ENCODE results near the gene CT45A3.
"Not testable (repeated sequence)": the region's sequence is repeated elsewhere in the genome, so short reads cannot be mapped to it uniquely, and the experiment has no call there.

Gene CT45A3

GRCh38 chrX:135768091-135768490 is at the start of gene CT45A3:
Gene CT45A3 (minus strand): TSS chrX:135768191. CDS start chrX:135764444, 3,747 bp downstream.
- not testable (repeated sequence) for DNase-seq

GRCh38 chrX:135802687-135803086 is 34.7 kb upstream of the CT45A3 start, which contains the start of gene CT45A6:
Gene CT45A6 (minus strand): TSS chrX:135802787. CDS start chrX:135798993, 3,794 bp downstream.
- DNase-seq, result not testable (repeated sequence)

DNA sequence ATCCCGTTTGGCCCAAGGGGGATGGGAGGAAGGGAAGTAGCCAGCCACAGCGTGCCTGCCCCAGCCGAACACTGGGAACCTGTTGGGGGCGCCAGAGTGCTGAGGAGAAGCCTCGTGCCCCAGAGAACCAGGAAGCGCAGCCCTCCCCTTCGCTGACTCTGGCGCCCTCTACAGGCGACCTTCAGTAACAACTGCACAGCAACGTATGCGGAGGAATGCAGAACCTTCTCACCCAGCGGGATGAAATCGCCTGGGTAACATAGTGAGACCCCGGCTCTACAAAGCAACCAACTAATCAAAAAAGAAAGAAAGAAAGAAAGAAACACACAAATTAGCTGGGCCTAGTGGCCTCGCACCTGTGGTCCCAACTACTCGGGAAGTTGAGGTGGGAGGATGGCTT is 17.4 kb upstream of the CT45A3 start, which contains the start of gene CT45A5:
Gene CT45A5 (minus strand): TSS at position 101 of the 400 bp plus-strand sequence. CDS start 3,774 bp downstream, outside the sequence.
- DNase-seq, result not testable (repeated sequence)

DNA sequence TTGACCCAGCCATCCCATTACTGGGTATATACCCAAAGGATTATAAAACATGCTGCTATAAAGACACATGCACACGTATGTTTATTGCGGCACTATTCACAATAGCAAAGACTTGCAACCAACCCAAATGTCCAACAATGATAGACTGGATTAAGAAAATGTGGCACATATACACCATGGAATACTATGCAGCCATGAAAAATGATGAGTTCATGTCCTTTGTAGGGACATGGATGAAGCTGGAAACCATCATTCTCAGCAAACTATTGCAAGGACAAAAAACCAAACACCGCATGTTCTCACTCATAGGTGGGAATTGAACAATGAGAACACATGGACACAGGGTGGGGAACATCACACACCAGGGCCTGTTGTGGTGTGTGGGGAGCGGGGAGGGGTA is 23.3 kb downstream of the CT45A3 start:
- DNase-seq, result not testable (repeated sequence)

DNA sequence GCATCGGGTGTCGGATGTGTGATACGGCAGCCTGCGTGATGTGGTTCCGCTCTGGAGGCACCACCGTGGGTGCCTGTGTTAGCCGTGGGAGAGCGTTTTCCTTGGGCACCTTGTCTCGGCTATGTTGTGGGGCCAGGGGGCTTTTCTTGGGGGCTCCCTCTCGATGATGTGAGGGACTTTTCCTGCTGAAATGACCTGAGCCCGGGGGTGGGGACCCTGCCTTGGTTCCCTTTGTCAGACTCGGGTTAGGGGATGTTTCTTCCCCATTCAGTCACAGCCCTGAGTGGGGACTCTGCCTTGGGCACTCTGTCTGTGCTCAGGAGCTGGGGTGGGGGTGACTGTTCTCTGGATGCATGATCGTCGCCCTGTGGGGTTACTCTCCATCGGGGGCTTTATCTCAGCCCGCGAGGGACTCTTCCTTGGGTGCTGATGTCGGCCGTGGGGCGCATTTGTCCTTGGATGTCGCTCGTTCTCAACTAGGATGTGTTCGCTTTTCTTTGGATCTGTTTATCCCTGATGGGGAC is 26.7 kb downstream of the CT45A3 start:
- no peak for DNase-seq

DNA sequence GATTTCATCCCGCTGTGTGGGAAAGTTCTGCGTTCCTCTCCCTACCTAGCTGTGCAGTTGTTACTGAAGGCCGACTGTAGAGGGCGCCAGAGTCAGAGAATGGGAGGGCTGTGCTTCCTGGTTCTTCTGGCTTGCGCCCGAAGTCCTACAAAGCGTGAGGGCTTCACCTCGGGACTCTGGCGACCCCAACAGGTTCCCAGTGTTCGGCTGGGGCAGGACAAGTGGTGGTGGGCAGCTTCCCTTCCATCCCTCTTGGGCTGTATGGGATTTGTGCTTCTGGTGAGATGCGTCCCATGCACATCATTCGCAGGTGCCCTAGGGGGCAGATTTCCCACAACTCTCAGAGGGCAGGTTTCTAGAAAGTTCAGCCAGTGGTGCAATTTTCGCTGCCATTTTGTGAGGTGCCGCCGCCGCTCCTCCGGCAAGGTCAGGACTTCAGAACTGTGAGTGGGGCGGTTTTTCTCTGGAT is 27.3 kb downstream of the CT45A3 start:
- DNase-seq, result no peak

DNA sequence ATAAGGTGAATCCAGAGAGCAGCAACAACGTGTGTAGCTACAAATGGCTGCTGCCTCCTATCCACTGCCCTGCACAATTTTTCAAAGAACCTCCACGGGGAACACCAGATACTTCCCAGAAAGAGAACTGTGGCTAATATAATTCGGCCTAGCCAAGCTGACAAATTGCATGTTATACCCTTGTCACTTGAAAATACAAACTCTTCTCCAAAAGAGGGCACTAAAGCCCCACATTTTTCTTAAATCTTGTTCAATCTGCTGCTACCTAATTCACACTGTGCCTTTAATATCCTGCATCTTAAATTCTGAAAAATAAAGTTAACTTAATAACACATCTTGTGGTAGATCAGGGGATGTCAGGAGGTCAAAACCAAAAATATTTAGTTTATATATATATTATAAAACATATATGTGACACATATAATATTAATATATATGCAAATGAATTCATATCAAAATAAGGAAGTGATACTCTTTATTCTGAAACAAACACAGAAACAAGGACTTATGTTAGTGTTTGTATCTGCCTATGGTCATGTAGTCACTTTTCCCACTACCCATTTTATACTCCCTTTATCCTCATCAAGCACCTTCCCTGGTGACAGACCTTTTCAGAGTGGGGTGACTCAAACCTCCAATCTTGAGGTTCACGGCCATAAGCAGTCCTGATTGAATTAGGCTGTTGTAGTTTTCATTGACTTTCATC is 30.5 kb downstream of the CT45A3 start:
- no peak for DNase-seq

DNA sequence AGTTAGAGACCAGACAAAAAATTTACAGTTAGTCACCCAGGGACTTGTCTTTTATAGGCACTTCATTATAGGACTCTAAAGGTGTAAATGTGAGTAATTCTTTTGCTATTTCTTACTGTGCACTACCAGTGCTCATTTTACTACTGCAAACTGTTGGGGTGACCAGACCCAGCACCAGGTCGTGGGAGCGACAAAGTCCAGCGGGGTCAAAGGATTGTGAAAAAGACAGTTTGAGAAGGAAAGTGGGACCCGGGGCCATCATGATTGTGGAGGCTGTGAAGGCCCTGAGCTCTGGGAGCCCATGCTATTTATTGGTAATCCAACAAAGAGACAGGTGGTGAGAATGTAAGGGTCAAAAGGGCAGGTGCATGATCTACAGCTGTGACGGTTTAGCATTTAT is 33.3 kb downstream of the CT45A3 start:
- not testable (repeated sequence) for DNase-seq

DNA sequence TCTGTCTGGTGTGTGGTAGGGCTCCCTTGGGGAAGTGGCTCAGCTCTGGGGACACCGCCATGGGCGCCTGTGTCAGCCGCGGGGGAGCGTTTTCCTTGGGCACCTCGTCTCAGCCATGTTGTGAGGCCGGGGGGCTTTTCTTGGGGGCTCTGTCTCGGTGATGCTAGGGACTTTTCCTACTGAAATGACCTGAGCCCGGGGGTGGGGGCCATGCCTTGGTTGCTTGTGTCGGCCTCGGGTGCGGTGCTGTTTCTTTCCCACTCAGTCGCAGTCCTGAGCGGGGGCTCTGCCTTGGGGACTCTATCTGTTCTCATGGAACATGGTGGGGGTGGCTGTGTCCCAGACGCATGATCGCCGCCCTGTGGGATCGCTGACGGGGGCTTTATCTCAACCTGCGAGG is 54.2 kb downstream of the CT45A3 start:
- DNase-seq, result no peak

- not testable (repeated sequence) for DNase-seq
Measured at GRCh38 chrX:135713183-135713689, 54.8 kb downstream of the CT45A3 start, which contains the start of gene CT45A1. Gene CT45A1 (plus strand): TSS chrX:135713639. CDS start chrX:135718941, 5,302 bp downstream.
